GM12872 (cell line): ENCODE data around the gene PLK5.

Experiments
- CTCF ChIP-seq: IDR thresholded peaks from 3 replicates; pipeline ENCODE4 v1.5.1; 2011; ENCODE audit warnings: low read depth, mild to moderate bottlenecking, low read length, moderate library complexity; ENCODE audit not compliant: insufficient read depth

Gene PLK5

GRCh38 chr19:1575323-1576241 is 51.7 kb downstream of the PLK5 start:
- no peak for TF ChIP-seq CTCF

GRCh38 chr19:1576242-1577089 is 52.6 kb downstream of the PLK5 start:
- TF ChIP-seq CTCF: no peak

- no peak for TF ChIP-seq CTCF
Measured at GRCh38 chr19:1577090-1577928, 53.4 kb downstream of the PLK5 start.

- TF ChIP-seq CTCF: no peak
Measured at GRCh38 chr19:1577929-1578618, 54.2 kb downstream of the PLK5 start.

GRCh38 chr19:1579222-1579621 is 55.3 kb downstream of the PLK5 start:
- TF ChIP-seq CTCF: no peak

GRCh38 chr19:1580382-1580781 is 56.5 kb downstream of the PLK5 start:
- TF ChIP-seq CTCF: no peak
